ENCODE results near the gene CBLB. TPM values are rescaled to one million over a fixed set of nuclear protein-coding genes. Genes with fewer than 3 reads are reported as not detected.

CBLB gene
- total RNA-seq, 1 experiment from 2014 or later = 23.9 TPM

GRCh38 chr3:105765308-105765639, 103.5 kb downstream of the CBLB start:
- CTCF ChIA-PET = no interaction called here
- H3K4me3 ChIP-seq (ENCODE audit: low read length) = no peak overlapping the region
- H3K9me2 ChIP-seq (replicated peaks; ENCODE audit: low read length) = no peaks in the 10 kb centered on the region
- H4K20me1 ChIP-seq (ENCODE audit: low read length) = no peaks in the 10 kb centered on the region
- no peaks in the 10 kb centered on the region for H3K27me3 ChIP-seq (ENCODE audit: low read length)
- H3K9me3 ChIP-seq (ENCODE audit: low read length) = peaks cover 11% of the 10 kb centered on the region; the same call in 1 of the 2 replicates
- POLR2A ChIA-PET (ENCODE audit: unreplicated experiment) = no interaction called here
- no peaks in the 10 kb centered on the region for H3K79me2 ChIP-seq (ENCODE audit: low read length)
- no peaks in the 10 kb centered on the region for H3F3A ChIP-seq (ENCODE audit: low read length, unreplicated experiment)
- H3K36me3 ChIP-seq (ENCODE audit: low read depth, low read length) = peaks cover 15% of the 10 kb centered on the region
- no peaks in the 10 kb centered on the region for H3K4me1 ChIP-seq (ENCODE audit: insufficient read depth, low read length)
- intact Hi-C loops (cut with micrococcal nuclease) = no loop called here
- no peak overlapping the region for H3K9ac ChIP-seq (ENCODE audit: low read length)
- no peak overlapping the region for H3K4me2 ChIP-seq (ENCODE audit: low read length)
- no peak for DNase-seq
- H3K27ac ChIP-seq (ENCODE audit: low read length) = no peak overlapping the region
- no TSS peak for BruUV-seq (replicated peaks)
- ATAC-seq = no peak
- no peak for TF ChIP-seq EZH2 (IDR thresholded peaks at IDR 0.05; ENCODE audit: low read length, unreplicated experiment)
- no peak for TF ChIP-seq CTCF (conservative IDR thresholded peaks at IDR 0.05; ENCODE audit: low read depth, low read length)
- TF ChIP-seq EZH2phosphoT487 (IDR thresholded peaks at IDR 0.05; ENCODE audit: borderline replicate concordance, low read length) = no peak
- H2AFZ ChIP-seq (ENCODE audit: low read length) = no peak overlapping the region

- no peaks in the 10 kb centered on the region for H4K20me1 ChIP-seq (ENCODE audit: low read length)
- H3K9me3 ChIP-seq (ENCODE audit: low read length) = peaks cover 11% of the 10 kb centered on the region; the same call in 1 of the 2 replicates
- DNase-seq = no peak
- no peaks in the 10 kb centered on the region for H3K27me3 ChIP-seq (ENCODE audit: low read length)
- H3K79me2 ChIP-seq (ENCODE audit: low read length) = no peaks in the 10 kb centered on the region
- no peak for ATAC-seq
- no peak overlapping the region for H3K4me2 ChIP-seq (ENCODE audit: low read length)
- H3K36me3 ChIP-seq (ENCODE audit: low read depth, low read length) = peaks cover 15% of the 10 kb centered on the region
- H3K4me1 ChIP-seq (ENCODE audit: insufficient read depth, low read length) = no peaks in the 10 kb centered on the region
- H2AFZ ChIP-seq (ENCODE audit: low read length) = no peak overlapping the region
- no peak overlapping the region for H3K9ac ChIP-seq (ENCODE audit: low read length)
- ChIA-PET CTCF (no interaction called here), POLR2A (ENCODE audit: unreplicated experiment) (no interaction called here)
- BruUV-seq (replicated peaks) = no TSS peak
- TF ChIP-seq EZH2phosphoT487 (IDR thresholded peaks at IDR 0.05; ENCODE audit: borderline replicate concordance, low read length) = no peak
- TF ChIP-seq EZH2 (IDR thresholded peaks at IDR 0.05; ENCODE audit: low read length, unreplicated experiment) = no peak
- no peak for TF ChIP-seq CTCF (conservative IDR thresholded peaks at IDR 0.05; ENCODE audit: low read depth, low read length)
- H3K27ac ChIP-seq (ENCODE audit: low read length) = no peak overlapping the region
- no peaks in the 10 kb centered on the region for H3K9me2 ChIP-seq (replicated peaks; ENCODE audit: low read length)
- H3K4me3 ChIP-seq (ENCODE audit: low read length) = no peak overlapping the region
- intact Hi-C loops (cut with micrococcal nuclease) = no loop called here
- H3F3A ChIP-seq (ENCODE audit: low read length, unreplicated experiment) = no peaks in the 10 kb centered on the region
These were observed 104.2 kb downstream of the CBLB start for GRCh38 chr3:105764378-105765307.

GRCh38 chr3:105763659-105764036, 105.2 kb downstream of the CBLB start:
- ATAC-seq (no peak), DNase-seq (no peak)
- POLR2A ChIA-PET (ENCODE audit: unreplicated experiment) = no interaction called here

More at GRCh38 chr3:105763659-105764036, 105.2 kb downstream of the CBLB start:
- TF ChIP-seq CTCF (conservative IDR thresholded peaks at IDR 0.05; ENCODE audit: low read depth, low read length) = no peak
- no peak for TF ChIP-seq EZH2 (IDR thresholded peaks at IDR 0.05; ENCODE audit: low read length, unreplicated experiment)
- TF ChIP-seq EZH2phosphoT487 (IDR thresholded peaks at IDR 0.05; ENCODE audit: borderline replicate concordance, low read length) = no peak
- no peaks in the 10 kb centered on the region for H3K4me1 ChIP-seq (ENCODE audit: insufficient read depth, low read length)
- peaks cover 11% of the 10 kb centered on the region; the same call in 1 of the 2 replicates for H3K9me3 ChIP-seq (ENCODE audit: low read length)
- H4K20me1 ChIP-seq (ENCODE audit: low read length) = no peaks in the 10 kb centered on the region
- no peaks in the 10 kb centered on the region for H3F3A ChIP-seq (ENCODE audit: low read length, unreplicated experiment)
- no peak overlapping the region for H3K9ac ChIP-seq (ENCODE audit: low read length)
- no peaks in the 10 kb centered on the region for H3K27me3 ChIP-seq (ENCODE audit: low read length)
- no peak overlapping the region for H3K27ac ChIP-seq (ENCODE audit: low read length)
- no peak overlapping the region for H3K4me3 ChIP-seq (ENCODE audit: low read length)
- no peaks in the 10 kb centered on the region for H3K79me2 ChIP-seq (ENCODE audit: low read length)
- H2AFZ ChIP-seq (ENCODE audit: low read length) = no peak overlapping the region
- H3K9me2 ChIP-seq (replicated peaks; ENCODE audit: low read length) = no peaks in the 10 kb centered on the region
- CTCF ChIA-PET = no interaction called here
- H3K36me3 ChIP-seq (ENCODE audit: low read depth, low read length) = peaks cover 21% of the 10 kb centered on the region
- no TSS peak for BruUV-seq (replicated peaks)
- intact Hi-C loops (cut with micrococcal nuclease) = no loop called here
- H3K4me2 ChIP-seq (ENCODE audit: low read length) = no peak overlapping the region

All from PC-3 (cell line).